Embryonic facial prominence (tissue), 1 donor: ENCODE data around the gene C3orf49.

Experiments used
- DNase-seq: peaks from one replicate; pipeline ENCODE4 v3.0.0-alpha.2; 2016; ENCODE audit errors: extremely low spot score

Gene C3orf49

DNA sequence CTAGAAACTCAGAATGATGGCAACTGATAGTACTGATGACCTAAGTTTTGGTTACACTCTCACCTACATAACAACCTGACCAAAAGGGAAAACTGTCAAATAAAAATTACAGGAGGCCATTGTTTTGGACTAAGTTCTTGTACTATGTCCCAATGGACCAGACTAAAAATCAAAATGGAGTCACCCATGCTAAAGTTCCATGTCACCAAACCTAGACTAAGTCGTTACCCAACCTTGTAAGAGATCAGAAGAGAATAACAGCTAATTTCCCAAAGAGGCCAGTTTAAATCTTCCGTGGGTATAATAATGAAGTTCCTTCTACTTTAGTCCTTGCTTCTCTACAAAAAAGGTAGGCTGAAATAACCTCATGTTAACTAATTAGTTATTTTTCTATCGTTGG lies 32.2 kb downstream of the C3orf49 start:
- no peak for DNase-seq

DNA sequence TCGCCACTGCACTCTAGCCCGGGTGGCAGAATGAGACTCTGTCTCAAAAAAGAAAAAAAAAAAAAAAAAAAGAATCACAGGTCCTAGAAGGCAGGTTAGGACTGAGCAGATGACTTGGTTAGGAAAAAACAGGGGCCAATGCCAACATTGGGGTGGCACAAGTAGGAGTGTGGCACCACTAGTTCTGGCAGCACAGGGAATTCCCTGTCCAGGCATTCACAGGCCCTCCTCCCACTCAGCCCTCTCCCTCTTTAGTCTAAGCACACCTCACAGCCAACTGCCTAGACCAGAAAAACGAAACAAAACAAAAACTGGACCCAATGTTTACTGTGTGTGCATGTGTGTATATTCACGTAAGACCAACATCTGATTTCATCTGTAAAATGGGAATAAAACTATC lies 34.0 kb downstream of the C3orf49 start:
- DNase-seq: no peak

DNA sequence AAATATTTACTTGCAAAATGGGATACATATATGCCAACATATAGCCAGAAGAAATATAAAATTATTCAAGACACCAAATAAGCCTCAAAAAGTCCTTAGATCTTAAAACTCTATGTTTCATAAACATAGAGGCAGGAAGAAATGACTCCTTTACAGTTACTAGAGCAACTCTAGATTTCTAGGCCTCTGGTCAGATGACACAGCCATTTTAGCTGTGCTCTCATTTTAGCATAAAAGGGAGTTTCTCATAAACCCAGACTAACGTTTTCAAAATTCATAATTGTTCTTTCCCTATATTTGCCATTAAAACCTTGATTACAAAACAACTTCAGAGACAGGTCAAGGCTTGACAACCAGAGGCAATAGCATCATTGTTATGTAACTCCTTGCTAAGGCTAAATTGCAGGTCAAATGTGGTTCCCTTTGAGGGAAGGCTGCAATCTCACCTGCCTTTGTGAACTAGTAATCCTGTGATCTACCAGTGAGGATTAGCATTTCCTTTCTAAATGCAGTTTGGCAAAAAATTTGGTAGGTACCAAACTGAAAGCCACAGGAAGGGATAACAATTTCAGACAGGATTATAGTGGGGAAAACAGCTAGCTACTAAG lies 36.3 kb downstream of the C3orf49 start:
- no peak for DNase-seq

- DNase-seq: no peak
These were observed 38.2 kb downstream of the C3orf49 start for GRCh38 chr3:63857311-63857710.

GRCh38 chr3:63860776-63861175 lies 41.7 kb downstream of the C3orf49 start:
- no peak for DNase-seq

DNA sequence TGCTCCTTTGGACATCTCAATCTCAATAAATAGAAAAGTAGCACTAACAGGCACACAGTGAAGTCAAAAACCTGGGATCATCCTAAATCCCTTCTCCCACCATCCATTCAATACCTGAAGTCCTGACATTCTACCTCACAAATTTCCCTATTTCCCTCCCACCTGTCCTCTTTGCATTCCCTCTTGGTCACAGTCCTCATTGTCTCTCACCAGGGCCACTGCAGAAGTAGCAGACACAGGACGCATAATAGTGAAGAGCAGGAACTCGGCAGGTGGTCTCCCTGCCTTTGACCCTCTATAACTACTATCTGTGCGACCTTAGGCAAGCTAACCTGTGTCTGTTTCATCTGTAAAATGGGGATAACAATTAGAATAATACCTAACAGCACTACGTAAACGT lies 42.2 kb downstream of the C3orf49 start:
- DNase-seq: no peak

GRCh38 chr3:63862804-63863149 lies 43.7 kb downstream of the C3orf49 start:
- DNase-seq: no peak

DNA sequence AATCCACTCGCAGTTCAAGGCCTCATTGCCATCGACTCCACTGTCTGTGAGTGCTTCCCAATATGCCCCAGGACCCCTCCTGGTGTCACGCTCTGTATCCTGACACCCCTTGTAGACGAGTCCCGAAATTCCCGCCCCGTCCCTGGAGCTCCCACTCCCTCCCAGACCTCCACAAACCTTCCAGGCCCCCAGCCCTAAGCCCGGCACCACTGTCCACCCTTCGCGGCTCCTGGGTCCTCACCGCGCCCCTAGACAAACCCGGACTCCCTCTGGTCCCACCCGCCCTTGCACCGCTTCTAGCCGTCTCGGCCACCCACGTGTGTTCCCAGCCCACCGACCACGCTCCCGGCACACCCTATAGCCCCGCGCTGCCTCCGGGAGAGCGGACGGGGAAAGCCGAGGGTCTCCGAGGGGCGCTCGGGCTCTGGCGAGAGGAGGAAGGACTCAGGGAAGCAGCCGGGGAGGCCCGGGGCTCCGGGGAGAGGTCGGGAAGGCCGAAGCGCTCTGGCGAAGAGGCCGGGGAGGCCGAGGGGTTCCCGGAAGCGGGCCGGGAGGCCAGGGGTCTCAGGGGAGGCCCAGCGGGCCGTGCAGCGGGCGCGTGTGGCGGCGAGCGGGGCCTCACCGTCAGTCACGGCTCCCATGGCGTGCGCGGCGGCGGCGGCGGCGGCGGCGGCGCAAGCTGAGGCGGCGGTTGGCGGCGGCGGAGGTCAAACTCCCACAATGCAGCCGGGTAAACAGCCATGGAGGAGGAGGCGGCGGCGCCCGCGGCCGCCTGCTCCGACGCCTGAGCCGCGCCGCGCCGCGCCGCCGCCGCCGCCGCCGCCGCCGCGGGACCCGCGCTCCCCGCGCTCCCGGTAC lies 44.3 kb downstream of the C3orf49 start, which contains the start of the genes ATXN7 and THOC7:
ATXN7 (plus strand) TSS at position 718 of the 858 bp plus-strand sequence. CDS start 48,732 bp downstream, outside the sequence.
THOC7 (minus strand) TSS at position 656 of the 858 bp plus-strand sequence; CDS start at position 641, 15 bp downstream.
- DNase-seq: peak; percentile 27

- DNase-seq: no peak
These were observed 45.2 kb downstream of the C3orf49 start for GRCh38 chr3:63864008-63864964.

DNA sequence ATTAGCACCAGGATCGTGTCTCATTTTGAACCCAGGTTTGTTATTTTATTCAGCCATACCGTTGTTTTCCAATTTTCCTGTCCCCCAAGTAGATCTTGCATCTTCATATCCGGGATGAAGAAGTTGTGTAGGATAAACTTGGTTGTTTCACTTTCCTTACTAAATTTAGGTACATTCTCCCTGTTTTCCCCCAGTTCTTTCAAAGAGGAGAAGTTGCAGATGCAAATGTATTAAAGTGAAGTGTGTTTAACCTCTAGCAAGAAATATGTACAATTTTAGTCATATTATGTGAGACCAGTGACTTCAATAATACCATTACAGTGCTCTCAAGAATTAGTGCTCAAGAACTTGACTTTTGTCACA lies 45.8 kb downstream of the C3orf49 start:
- DNase-seq: no peak

DNA sequence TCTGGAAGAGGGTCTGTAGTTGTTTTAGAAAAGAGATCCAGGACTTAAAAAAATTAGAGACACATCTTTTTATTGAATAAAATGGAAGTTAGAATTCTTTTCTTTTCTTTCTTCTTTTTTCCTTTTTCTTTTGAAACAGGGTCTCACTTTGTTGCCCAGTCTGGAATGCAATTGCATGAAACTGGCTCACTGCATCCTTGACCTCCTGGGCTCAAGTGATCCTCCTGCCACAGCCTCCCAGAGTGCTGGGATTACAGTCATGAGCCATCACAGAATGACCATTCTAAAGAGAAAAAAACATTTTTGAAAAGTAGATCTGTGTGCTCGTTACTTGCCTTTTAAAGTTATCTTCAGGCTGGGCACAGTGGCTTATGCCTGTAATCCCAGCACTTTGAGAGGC lies 48.1 kb downstream of the C3orf49 start:
- DNase-seq: no peak

GRCh38 chr3:63869940-63870614 lies 51.0 kb downstream of the C3orf49 start:
- no peak for DNase-seq

DNA sequence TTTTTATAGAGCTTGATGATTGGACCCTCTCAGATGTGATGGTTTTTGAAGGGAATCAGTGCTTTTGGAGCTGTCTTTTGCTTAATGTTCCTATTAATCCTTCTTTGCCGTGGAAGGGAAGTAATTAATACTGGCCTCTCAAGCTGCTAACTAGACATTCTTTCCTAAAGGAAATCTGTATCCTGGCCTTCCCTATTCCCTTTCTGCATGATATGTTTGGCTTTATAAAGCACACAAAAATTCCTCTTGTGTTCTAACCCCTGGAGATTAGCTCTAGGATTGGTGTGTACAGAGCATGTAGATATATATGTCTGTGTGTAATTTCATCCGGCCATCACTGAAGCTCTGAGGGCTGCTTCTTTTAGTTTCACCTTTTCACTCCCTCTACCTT lies 51.5 kb downstream of the C3orf49 start:
- no peak for DNase-seq

DNA sequence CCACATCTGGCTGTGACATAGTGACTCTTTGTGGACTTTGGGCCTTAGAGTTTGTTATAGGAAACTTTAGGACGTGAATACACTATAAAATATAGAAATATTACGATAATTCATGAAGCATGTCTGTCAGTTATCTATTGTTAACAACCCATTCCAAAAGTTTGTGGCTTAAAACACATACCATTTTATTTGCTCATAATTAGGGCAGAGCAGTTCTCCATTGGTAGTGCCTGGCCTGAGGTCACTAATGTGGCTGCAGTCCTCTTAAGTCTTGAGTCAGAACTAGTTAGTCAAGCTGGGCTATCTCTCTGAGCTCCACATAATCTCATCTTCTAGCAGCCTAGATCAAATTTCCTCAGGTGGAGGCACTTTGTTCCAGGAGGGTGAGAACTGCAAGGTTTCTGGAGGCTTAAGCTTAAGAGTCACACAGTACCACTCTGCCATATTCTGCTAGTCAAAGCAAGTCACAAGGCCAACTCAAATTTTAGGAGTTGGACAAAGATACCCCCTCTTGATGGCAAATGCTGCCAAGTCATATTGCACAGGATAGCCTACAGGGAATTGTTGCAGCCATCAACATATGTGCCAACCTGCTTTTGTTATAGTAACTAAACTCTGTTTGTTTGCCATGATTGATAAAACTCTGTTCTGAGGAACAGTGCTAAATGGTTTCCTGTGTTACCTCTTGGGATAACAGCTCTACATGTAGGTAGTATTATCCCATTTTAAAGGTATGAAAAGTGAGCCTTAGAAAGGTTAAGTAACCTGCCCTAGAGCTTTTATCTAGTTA lies 53.2 kb downstream of the C3orf49 start:
- DNase-seq: no peak

DNA sequence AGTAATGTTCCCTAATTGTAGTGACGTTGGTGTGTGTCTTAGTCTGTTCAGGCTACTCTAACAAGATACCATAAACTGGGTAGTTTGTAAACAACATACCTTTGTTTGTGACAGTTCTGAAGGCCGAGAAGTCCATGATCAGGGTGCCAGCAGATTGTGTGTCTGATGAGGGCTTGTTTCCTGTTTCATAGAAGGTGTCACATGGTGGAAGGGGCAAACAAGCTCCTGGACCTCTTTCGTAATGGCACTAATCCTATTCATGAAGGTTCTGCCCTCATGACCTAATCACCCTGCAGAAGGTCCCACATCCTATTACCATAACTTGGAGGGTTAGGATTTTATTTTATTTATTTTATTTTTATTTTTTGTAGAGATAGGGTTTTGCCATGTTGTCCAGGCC lies 55.7 kb downstream of the C3orf49 start:
- DNase-seq: no peak

GRCh38 chr3:63875510-63875909 lies 56.4 kb downstream of the C3orf49 start:
- DNase-seq: no peak

- no peak for DNase-seq
These were observed 57.2 kb downstream of the C3orf49 start for GRCh38 chr3:63876260-63876659.

DNA sequence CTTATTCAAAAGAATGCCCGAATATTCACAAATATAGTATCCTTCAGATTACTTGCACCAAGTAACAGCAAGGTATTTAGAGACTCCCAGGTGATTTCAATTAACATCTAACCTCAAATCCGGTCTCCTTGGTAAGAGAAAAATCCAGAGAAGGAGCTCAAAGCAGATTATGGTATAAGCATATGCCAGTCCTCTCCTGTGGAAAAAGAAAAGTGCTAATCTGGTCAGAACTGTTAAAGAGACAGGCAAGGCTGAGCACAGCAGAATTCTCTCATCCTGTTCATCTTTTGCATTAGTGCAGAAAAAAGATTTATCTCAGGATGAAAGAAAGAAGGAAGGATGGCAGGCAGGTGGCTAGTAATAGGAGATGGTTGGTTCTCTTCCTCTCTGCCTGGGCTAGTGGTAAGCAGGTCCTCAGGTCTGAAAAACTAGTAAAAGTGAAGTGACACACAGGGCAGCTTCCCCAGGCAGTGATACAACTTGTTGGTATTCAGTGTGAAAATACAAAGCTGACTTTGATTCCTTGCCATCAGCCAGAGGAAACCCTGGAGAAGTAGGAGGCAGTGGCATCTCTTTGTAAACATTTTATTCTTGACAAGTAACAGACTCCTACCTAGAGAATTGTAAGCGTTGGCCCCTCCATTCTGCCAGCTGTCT lies 58.8 kb downstream of the C3orf49 start:
- no peak for DNase-seq

DNA sequence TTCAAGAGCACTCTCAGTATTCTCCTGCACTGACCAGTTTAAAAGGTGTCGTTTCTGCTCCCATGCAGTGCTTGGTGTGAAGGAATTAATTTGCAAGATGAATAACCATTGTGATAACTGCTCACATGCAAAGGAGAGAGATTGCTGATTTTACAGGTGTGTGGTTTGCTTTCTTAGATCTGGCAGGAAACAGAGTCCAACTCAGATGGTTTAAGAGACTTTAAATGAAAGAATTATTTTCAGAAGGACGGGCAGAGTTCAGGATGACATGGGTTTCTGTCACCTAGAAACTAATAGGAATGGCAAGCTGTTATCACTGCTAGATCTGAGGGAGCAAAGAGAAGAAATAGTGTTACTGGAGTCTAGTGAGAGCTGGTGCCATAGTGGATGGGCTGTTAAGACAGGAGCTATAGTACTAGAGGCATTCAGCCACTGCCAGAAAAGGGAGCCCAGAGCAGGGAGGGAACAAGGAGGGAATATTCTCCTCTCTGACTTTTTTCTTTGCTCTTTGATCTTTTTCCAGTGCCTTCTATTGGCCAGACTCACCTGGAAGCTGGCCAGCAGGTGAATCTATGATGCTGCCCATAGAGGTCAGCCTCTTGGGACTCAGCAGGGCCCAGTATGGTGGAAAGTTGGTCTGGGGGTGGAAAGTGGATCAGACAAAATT lies 59.4 kb downstream of the C3orf49 start:
- DNase-seq: no peak

- DNase-seq: no peak
These were observed 61.6 kb downstream of the C3orf49 start for GRCh38 chr3:63880653-63881052.
